BE2C (cell line): Measurements from ENCODE around the gene TMEM100.

Source experiments
- DNase-seq: peaks from one replicate; pipeline ENCODE4 v3.0.0-alpha.2; 2020
- H3K27me3 ChIP-seq: fragments of 250-450 bp; sonication (Bioruptor Pico); 2 replicates; pipeline ENCODE4 v1.5.1; 2020; ENCODE audit warnings: mild to moderate bottlenecking
- H3K36me3 ChIP-seq: fragments of 250-450 bp; sonication (Bioruptor Pico); 2 replicates; pipeline ENCODE4 v1.5.1; 2020; ENCODE audit warnings: mild to moderate bottlenecking
- H3K4me1 ChIP-seq: fragments of 250-450 bp; sonication (Bioruptor Pico); 2 replicates; pipeline ENCODE4 v1.5.1; 2020
- H3K4me3 ChIP-seq: 2 replicates; pipeline ENCODE4 v1.5.1; 2011; ENCODE audit warnings: low read depth, low read length
- H3K9me3 ChIP-seq: fragments of 250-450 bp; sonication (Bioruptor Pico); 2 replicates; pipeline ENCODE4 v1.5.1; 2020
- CTCF ChIP-seq: IDR thresholded peaks from 2 replicates; pipeline ENCODE4 v1.5.1; 2012; ENCODE audit warnings: mild to moderate bottlenecking, low read depth, low read length

Gene TMEM100

GRCh38 chr17:55765472-55765871 lies 42.8 kb upstream of the TMEM100 start:
- peaks cover 6% of the 10 kb centered on the region for H3K4me1 ChIP-seq
- DNase-seq = no peak
- H3K27me3 ChIP-seq = no peaks in the 10 kb centered on the region
- no peak for TF ChIP-seq CTCF
- no peaks in the 10 kb centered on the region for H3K9me3 ChIP-seq
- H3K36me3 ChIP-seq = no peaks in the 10 kb centered on the region
- no peak overlapping the region for H3K4me3 ChIP-seq

- H3K27me3 ChIP-seq = no peaks in the 10 kb centered on the region
- H3K4me3 ChIP-seq = no peak overlapping the region
- H3K9me3 ChIP-seq = no peaks in the 10 kb centered on the region
- H3K36me3 ChIP-seq = no peaks in the 10 kb centered on the region
- H3K4me1 ChIP-seq = peaks cover 6% of the 10 kb centered on the region
- no peak for TF ChIP-seq CTCF
- DNase-seq = no peak
Measured at GRCh38 chr17:55764610-55765009, 41.9 kb upstream of the TMEM100 start.

- no peak for DNase-seq
- Histone ChIP-seq H3K9me3 (no peaks in the 10 kb centered on the region), H3K27me3 (no peaks in the 10 kb centered on the region), H3K4me3 (no peak overlapping the region), H3K4me1 (no peaks in the 10 kb centered on the region; the same call in 1 of the 2 replicates), H3K36me3 (no peaks in the 10 kb centered on the region)
- TF ChIP-seq CTCF = no peak
Measured at GRCh38 chr17:55763856-55764255, 41.2 kb upstream of the TMEM100 start.

DNA sequence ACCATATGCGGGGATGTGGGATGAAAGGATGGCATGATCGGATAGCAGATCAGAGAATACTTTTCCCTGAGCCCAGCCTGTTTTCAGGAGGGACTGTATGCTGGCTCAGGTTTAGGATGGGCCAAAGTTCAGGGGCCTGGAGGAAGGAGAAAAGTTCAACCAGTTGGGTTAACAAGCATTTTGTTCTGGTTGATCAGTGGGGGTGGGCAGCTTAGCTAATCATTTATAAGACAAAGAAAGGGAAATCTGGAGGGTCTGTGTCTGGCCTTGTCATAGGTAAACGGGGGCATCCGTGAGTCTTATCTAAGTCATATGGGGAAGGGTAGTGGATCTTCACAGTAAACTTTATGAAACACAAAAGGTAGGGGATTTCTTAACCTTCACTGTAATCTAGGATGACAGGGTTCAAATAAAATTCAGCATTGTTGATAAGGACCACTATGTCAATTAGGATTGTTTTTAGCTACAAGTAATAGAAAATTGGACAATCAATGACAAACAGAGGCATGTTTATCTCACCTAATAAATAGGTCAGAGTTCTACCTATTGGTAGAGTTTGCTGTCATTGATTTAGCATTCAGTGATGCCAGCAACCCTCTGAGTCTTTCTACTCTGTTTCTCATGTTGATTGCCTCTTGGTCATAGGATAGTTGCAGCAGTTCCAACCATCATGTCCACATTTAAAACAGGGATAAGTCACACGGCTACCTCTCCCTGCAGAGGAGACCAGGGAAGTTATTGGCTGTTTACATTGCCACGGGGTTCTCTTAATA lies 39.6 kb upstream of the TMEM100 start:
- TF ChIP-seq CTCF = no peak
- DNase-seq = no peak
- Histone ChIP-seq H3K36me3 (no peaks in the 10 kb centered on the region), H3K4me3 (no peak overlapping the region), H3K27me3 (no peaks in the 10 kb centered on the region), H3K9me3 (no peaks in the 10 kb centered on the region), H3K4me1 (no peaks in the 10 kb centered on the region; the same call in 1 of the 2 replicates)

DNA sequence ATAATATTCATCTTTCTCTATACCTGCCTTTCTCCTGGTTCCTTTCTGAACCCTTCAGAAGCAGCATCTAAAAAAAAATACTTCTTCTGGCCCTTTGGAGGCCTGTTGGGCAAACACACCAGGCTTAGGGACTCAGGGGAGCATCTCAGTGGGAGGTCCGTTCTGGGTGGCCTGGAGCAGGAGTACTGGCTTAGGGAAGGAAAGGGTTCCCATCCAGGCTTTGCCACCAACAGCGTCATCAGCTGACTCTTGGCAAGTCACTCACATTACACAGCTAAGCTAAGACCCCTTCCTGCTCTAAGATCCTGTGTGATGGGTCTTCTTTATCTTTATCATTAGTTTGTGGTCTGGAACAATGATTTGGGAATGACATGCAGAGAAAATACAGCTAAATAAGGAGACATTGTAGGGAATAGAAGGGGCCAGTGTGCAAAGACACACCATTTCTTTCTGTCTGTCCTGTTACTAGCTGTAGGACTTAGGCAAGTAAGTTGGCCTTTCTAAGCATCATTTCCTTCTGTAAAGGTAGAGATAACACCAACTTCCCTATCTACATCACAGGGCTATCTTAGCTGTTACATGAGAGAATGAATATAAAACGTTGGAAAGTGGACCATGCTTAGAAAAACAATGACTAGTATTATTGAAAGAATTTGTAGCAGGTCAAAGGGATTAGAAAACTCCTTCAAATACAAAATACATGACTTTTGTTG lies 38.1 kb upstream of the TMEM100 start:
- no peak overlapping the region for H3K4me3 ChIP-seq
- DNase-seq = no peak
- no peaks in the 10 kb centered on the region for H3K36me3 ChIP-seq
- H3K4me1 ChIP-seq = no peaks in the 10 kb centered on the region; the same call in 1 of the 2 replicates
- H3K27me3 ChIP-seq = no peaks in the 10 kb centered on the region
- no peaks in the 10 kb centered on the region for H3K9me3 ChIP-seq
- TF ChIP-seq CTCF = no peak

DNA sequence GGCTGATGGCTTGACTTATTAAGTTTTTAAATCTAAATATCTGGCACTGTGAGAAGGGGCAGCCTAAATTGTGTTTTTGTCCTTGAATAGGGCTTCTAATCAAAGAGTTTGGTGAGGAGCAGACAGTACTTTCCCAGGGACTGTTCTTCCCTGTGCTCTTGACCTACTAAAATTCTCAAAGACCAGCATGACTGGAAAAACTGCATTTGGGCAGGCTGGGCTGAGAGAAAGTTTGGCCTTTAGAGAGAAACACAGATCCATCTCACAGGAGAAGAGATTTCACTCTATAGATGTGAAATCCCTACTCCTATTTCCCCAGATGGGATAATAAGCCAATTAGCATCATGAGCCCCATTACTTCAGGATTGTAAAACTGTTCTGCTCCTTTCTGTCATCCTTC lies 35.5 kb upstream of the TMEM100 start:
- no peaks in the 10 kb centered on the region for H3K27me3 ChIP-seq
- no peaks in the 10 kb centered on the region; the same call in 1 of the 2 replicates for H3K4me1 ChIP-seq
- TF ChIP-seq CTCF = no peak
- H3K36me3 ChIP-seq = no peaks in the 10 kb centered on the region
- no peak overlapping the region for H3K4me3 ChIP-seq
- no peak for DNase-seq
- H3K9me3 ChIP-seq = no peaks in the 10 kb centered on the region
